Neural cell (in vitro differentiated cells): Measurements from ENCODE around the gene ABCC11. TPM values are rescaled to one million over a fixed set of nuclear protein-coding genes. Genes with fewer than 3 reads are reported as not detected.

ENCODE experiments used
- H2AFZ ChIP-seq: fragments of 200-600, 300-800 bp; sonication (generic), shearing (Covaris generic); 2 replicates; pipeline ENCODE4 v1.6.0; 2014; ENCODE audit warnings: low read depth, mild to moderate bottlenecking, antibody characterized with exemption, low read length, moderate library complexity
- H3F3A ChIP-seq: fragments of 200-600 bp; shearing (Covaris generic); 2 replicates; pipeline ENCODE4 v1.6.1; 2016; ENCODE audit warnings: mild to moderate bottlenecking, moderate library complexity, mixed read lengths, antibody characterized with exemption, low read length; ENCODE audit not compliant: insufficient read depth, poor library complexity, severe bottlenecking
- H3K27ac ChIP-seq: fragments of 200-600, 300-800 bp; sonication (generic), shearing (Covaris generic); 2 replicates; pipeline ENCODE4 v1.5.1; 2014; ENCODE audit warnings: mild to moderate bottlenecking, low read length, moderate library complexity
- H3K27me3 ChIP-seq: fragments of 300-800, 200-600 bp; sonication (generic), shearing (Covaris generic); 2 replicates; pipeline ENCODE4 v1.6.0; 2014; ENCODE audit warnings: mild to moderate bottlenecking, low read depth, low read length, moderate library complexity; ENCODE audit not compliant: insufficient read depth
- H3K36me3 ChIP-seq: fragments of 300-800, 200-600 bp; sonication (generic), shearing (Covaris generic); 2 replicates; pipeline ENCODE4 v1.5.1; 2014; ENCODE audit warnings: mild to moderate bottlenecking, antibody characterized with exemption, low read length, moderate library complexity; ENCODE audit not compliant: insufficient read depth
- H3K4me2 ChIP-seq: fragments of 300-800, 200-600 bp; sonication (generic), shearing (Covaris generic); 2 replicates; pipeline ENCODE4 v1.6.0; 2014; ENCODE audit warnings: mild to moderate bottlenecking, low read length
- H3K4me3 ChIP-seq: fragments of 300-800, 200-600 bp; sonication (generic), shearing (Covaris generic); 2 replicates; pipeline ENCODE4 v1.5.1; 2014; ENCODE audit warnings: mild to moderate bottlenecking, low read length, moderate library complexity
- H3K79me2 ChIP-seq: fragments of 200-600 bp; shearing (Covaris generic); replicated peaks from 2 replicates; pipeline ENCODE4 v1.6.0; 2014; ENCODE audit warnings: mild to moderate bottlenecking, low read length, moderate library complexity; ENCODE audit not compliant: insufficient read depth
- H3K9ac ChIP-seq: fragments of 300-800, 200-600 bp; sonication (generic), shearing (Covaris generic); 2 replicates; pipeline ENCODE4 v1.6.1; 2016; ENCODE audit warnings: mild to moderate bottlenecking, low read length, mixed read lengths
- H3K9me2 ChIP-seq: fragments of 200-600 bp; shearing (Covaris generic); 2 replicates; pipeline ENCODE4 v1.6.1; 2016; ENCODE audit warnings: mild to moderate bottlenecking, low read length, mixed read lengths; ENCODE audit not compliant: insufficient read depth
- H3K9me3 ChIP-seq: fragments of 200-600, 300-800 bp; sonication (generic), shearing (Covaris generic); 2 replicates; pipeline ENCODE4 v1.6.1; 2016; ENCODE audit warnings: mild to moderate bottlenecking, mixed run types, low read length, moderate library complexity, mixed read lengths
- H4K20me1 ChIP-seq: fragments of 200-600 bp; shearing (Covaris generic); 2 replicates; pipeline ENCODE4 v1.6.1; 2016; ENCODE audit warnings: mild to moderate bottlenecking, mixed run types; ENCODE audit not compliant: insufficient read depth
- CTCF ChIP-seq: fragments of 450-650 bp; IDR thresholded peaks from 2 replicates; pipeline ENCODE4 v1.5.1; 2014; ENCODE audit warnings: antibody characterized with exemption, mild to moderate bottlenecking, moderate library complexity; ENCODE audit not compliant: poor library complexity, severe bottlenecking
- EP300 ChIP-seq: fragments of 450-650 bp; conservative IDR thresholded peaks from 2 replicates; pipeline ENCODE4 v1.6.1; 2014; ENCODE audit warnings: antibody characterized with exemption, mild to moderate bottlenecking, moderate library complexity; ENCODE audit not compliant: poor library complexity, severe bottlenecking
- EZH2 ChIP-seq: fragments of 200-600, 300-800 bp; shearing (Covaris generic), sonication (generic); IDR thresholded peaks from 2 replicates; pipeline ENCODE4 v1.6.1; 2014; ENCODE audit warnings: antibody characterized with exemption, low read length, borderline replicate concordance, mild to moderate bottlenecking; ENCODE audit not compliant: insufficient read depth, poor library complexity, severe bottlenecking
- MXI1 ChIP-seq: fragments of 450-650 bp; conservative IDR thresholded peaks from 2 replicates; pipeline ENCODE4 v1.6.1; 2014; ENCODE audit warnings: antibody characterized with exemption, mild to moderate bottlenecking; ENCODE audit not compliant: poor library complexity, severe bottlenecking
- POLR2AphosphoS5 ChIP-seq: IDR thresholded peaks from 2 replicates; pipeline ENCODE4 v1.6.1; 2012
- RAD21 ChIP-seq: fragments of 450-650 bp; conservative IDR thresholded peaks from 2 replicates; pipeline ENCODE4 v1.6.1; 2014; ENCODE audit warnings: antibody characterized with exemption, mild to moderate bottlenecking, moderate library complexity
- REST ChIP-seq: IDR thresholded peaks from 2 replicates; pipeline ENCODE4 v1.6.1; 2012; ENCODE audit warnings: borderline replicate concordance
- SMC3 ChIP-seq: fragments of 450-650 bp; conservative IDR thresholded peaks from 2 replicates; pipeline ENCODE4 v1.6.1; 2014; ENCODE audit warnings: antibody characterized with exemption, mild to moderate bottlenecking, moderate library complexity; ENCODE audit not compliant: poor library complexity
- TAF1 ChIP-seq: IDR thresholded peaks from 2 replicates; pipeline ENCODE4 v1.6.1; 2012; ENCODE audit warnings: low read depth
- polyA plus RNA-seq: library from polyadenylated mRNA; depleted of rRNA; stranded (reverse); fragments of >200 nt; gene quantifications from 2 replicates; pipeline ENCODE4 v1.2.3, GENCODE V29; 2014

The ABCC11 gene
- polyA plus RNA-seq, 1 donor from 2014 or later = 0.14 TPM

- no peak overlapping the region for H3K4me3 ChIP-seq
- no peak overlapping the region for H3K27ac ChIP-seq
- no peak for TF ChIP-seq REST
- no peak overlapping the region for H3K9ac ChIP-seq
- H4K20me1 ChIP-seq = no peaks in the 10 kb centered on the region
- H3K79me2 ChIP-seq = no peaks in the 10 kb centered on the region
- no peak overlapping the region for H3K4me2 ChIP-seq
- H3F3A ChIP-seq = no peaks in the 10 kb centered on the region
- no peaks in the 10 kb centered on the region for H3K9me2 ChIP-seq
- no peaks in the 10 kb centered on the region for H3K36me3 ChIP-seq
- no peak overlapping the region for H2AFZ ChIP-seq
- no peaks in the 10 kb centered on the region for H3K27me3 ChIP-seq
- H3K9me3 ChIP-seq = no peaks in the 10 kb centered on the region
Measured at GRCh38 chr16:48158296-48158695, 89.0 kb downstream of the ABCC11 start.

- no peaks in the 10 kb centered on the region for H3K36me3 ChIP-seq
- H4K20me1 ChIP-seq = no peaks in the 10 kb centered on the region
- H3K9ac ChIP-seq = no peak overlapping the region
- no peaks in the 10 kb centered on the region for H3K79me2 ChIP-seq
- no peaks in the 10 kb centered on the region for H3K9me2 ChIP-seq
- no peak overlapping the region for H2AFZ ChIP-seq
- no peak overlapping the region for H3K27ac ChIP-seq
- no peaks in the 10 kb centered on the region for H3K9me3 ChIP-seq
- H3K4me3 ChIP-seq = no peak overlapping the region
- no peaks in the 10 kb centered on the region for H3F3A ChIP-seq
- no peaks in the 10 kb centered on the region for H3K27me3 ChIP-seq
- H3K4me2 ChIP-seq = no peak overlapping the region
- TF ChIP-seq POLR2AphosphoS5 (no peak), EZH2 (no peak), REST (no peak), CTCF (no peak), RAD21 (no peak), EP300 (no peak), TAF1 (no peak), SMC3 (no peak), MXI1 (no peak)
Measured at GRCh38 chr16:48157794-48158193, 89.5 kb downstream of the ABCC11 start.
